ENCODE measurements around the gene DDI2.
A peak's percentile ranks its signal among the peaks of the same experiment; 100 is the strongest.

Gene DDI2

DNA sequence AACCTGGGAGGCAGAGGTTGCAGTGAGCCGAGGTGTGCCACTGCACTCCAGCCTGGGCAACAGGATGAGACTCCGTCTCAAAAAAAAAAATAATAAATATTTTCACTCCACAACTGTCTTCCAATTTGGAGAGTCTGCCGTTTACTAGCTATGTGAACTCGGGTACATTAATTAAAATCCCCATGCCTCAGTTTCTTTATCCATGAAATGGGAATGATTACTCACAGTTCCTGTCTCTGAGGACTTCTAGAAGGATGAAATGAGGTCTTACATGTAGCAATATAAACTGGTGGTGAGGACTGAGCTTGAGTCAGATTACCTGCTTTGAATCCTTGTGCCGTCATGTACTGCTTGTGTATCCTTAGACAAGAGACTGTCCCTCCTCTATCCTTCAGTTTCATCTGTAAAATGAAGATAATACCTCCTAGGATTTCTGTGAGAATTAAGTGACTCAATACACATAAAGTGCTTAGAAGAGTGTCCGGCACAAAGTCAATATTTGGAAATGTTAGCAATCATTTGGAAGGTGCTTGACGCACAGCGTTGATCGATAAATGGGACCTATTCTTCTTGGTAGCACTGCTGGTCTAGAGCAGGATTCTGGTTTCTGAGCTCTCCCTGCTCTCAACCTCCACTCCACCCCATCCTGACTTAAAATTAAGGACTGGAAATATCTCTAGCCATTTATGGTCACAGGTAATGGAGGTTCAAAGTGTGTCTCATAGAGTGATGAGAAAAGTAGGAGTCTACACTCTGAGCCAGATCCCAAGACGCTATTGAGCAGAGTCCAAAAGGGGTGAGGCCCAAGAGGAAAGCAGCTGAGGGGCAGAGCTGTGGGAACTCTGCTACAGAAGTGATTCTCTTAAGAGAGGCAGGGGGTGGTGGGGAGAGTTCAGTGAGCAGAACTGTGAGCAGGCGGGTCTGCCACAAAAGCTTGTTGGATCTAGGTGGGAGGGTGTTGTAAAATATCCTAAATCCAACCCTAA is 11.6 kb upstream of the DDI2 start:
- DNase-seq: no peak

DNA sequence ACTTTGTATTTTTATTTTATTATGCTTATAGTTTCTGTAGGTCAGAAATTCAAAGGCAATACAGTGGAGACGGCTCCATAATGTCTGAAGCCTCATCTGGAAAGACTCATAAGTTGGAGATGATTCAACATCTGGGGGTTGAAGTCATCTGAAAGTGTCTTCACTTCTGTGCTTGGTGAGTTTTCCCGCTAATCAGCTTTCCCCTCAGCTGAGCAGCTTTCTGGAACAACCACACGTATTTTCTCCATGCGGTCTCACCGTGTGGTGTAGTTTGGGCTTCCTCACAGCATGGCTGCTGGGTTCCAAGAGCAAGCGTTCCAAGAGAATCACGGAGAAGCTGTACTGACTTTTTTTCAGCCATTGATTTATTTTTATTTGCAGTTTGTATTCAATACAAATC is 7.6 kb upstream of the DDI2 start:
- DNase-seq: no peak

DNA sequence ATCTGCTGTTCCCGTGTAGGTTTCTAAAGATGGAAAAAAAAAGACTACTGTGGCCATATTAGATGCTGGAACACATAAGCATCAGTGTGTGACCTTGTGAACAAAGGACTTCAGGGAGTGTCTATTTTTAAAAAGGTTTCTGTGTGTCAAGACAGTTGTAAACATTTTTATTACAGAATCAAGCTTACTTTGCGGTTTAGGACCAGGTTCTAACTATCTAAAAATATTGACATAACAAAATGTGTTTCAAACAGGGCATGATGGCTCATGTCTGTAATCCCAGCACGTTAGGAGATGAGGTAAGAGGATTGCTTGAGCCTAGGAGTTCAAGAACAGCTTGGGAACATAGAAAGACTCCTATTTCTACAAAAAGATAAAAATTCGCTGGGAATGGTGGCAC is 7.1 kb upstream of the DDI2 start:
- DNase-seq: peak; percentile 9

DNA sequence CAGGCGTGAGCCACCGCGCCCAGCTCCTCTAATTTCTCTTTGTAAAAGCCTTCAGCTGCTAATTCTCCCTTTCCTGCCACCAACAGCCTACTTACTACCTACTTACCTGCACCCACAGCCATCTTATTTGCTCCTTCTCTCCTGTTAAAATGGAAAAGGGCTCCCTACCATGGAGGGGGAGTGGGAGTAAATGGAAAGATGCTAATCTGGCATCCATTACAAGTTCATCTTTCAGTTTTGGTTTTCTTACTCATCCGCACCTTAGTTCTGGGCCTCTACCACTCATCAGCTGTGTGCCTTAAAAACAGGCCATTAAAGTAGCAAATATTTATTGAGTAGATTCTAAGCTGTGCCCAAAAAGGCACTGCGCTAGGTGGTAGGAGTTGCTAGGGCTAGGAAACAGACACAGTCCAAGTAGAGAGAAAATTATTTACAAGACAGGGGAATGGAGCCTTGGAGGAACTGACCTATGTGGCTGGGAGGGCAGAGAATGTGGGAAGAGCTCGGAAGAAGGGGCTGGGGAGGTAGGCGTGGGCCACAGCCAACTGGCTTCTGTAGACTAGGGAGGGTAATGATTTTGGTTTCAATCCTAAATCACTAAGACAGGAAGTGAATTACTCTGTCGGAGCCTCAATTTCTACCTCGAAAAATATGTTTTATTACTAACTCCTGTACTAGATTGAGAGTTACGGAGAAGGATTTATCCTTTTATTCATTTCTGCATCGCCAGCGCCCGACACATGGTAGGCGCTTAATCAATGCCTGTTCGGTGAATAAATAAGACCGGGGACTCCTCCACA is 685 bp upstream of the DDI2 start:
- DNase-seq: no peak

GRCh38 chr1:15618077-15618654 is 908 bp downstream of the DDI2 start:
- DNase-seq: no peak

- DNase-seq: no peak
Measured at GRCh38 chr1:15618655-15619525, 1.6 kb downstream of the DDI2 start.

GRCh38 chr1:15620155-15620545 is 2.9 kb downstream of the DDI2 start:
- no peak for DNase-seq

GRCh38 chr1:15620902-15621682 is 3.8 kb downstream of the DDI2 start:
- no peak for DNase-seq

- no peak for DNase-seq
Measured at GRCh38 chr1:15621975-15622374, 4.7 kb downstream of the DDI2 start.

GRCh38 chr1:15622712-15623373 is 5.6 kb downstream of the DDI2 start:
- DNase-seq: no peak

- no peak for DNase-seq
Measured at GRCh38 chr1:15623435-15623834, 6.2 kb downstream of the DDI2 start.

DNA sequence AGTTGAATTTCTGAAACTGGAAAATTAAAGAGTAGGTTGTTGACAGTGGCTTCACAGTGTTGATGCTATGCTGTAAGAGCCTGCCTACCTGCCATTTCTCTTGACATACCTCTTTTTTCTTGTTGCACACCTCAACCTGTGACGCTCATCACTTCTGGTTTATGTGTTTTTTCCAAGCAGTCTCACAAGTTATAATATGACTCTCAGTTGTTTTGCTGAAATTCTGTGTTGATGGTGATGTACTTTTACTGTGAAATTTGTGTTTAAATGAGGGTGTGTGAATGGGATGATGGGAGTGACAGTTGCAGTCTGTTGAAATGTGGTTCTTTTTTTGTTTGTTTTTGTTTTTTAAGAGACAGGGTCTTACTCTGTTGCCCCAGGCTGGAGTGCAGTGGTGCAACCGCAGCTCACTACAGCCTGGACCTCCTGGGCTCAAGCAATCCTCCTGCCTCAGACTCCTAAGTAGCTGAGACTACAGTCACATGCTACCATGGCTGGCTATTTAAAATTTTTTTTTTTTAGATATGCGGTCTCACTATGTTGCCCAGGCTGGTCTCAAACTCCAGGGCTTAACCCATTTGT is 7.0 kb downstream of the DDI2 start:
- DNase-seq: no peak

DNA sequence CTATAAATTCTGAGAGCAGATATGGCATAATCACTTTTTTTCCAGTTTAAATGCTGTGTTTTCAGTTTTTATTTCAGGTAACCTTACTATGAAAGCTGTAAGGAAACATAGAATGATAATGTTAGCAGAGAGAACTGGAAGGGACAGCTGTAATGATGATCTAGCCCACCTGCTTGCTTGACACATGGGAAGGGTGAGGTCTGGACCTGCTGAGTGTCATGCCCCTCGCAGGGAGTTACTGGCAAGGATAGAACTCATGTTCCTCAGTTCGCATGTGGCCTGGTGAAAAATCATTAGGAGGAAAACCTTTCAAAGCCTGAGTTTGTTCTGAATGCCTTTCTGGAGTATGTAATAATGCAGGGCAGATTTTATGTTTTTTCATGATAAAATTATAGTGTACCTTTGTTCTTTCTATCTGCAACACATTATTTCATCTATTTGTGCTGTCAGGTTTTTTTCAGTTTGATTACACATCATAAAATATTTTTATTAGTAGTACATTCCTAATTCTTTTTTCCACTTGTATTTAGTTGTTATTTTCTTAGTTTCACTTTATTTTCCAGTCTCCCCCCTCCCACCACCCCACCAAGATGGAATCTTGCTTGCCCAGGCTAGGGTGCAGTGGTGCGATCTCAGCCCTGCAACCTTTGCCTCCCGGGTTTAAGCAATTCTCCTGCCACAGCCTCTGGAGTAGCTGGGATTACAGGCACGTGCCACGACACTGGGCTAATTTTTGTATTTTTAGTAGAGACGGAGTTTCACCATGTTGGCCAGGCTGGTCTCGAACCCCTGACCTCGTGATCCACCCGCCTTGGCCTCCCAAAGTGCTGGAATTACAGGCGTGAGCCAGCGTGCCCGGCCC is 8.0 kb downstream of the DDI2 start:
- no peak for DNase-seq

GRCh38 chr1:15626269-15626950 is 9.2 kb downstream of the DDI2 start:
- no peak for DNase-seq

- DNase-seq: no peak
Measured at GRCh38 chr1:15627343-15627988, 10.2 kb downstream of the DDI2 start.

DNA sequence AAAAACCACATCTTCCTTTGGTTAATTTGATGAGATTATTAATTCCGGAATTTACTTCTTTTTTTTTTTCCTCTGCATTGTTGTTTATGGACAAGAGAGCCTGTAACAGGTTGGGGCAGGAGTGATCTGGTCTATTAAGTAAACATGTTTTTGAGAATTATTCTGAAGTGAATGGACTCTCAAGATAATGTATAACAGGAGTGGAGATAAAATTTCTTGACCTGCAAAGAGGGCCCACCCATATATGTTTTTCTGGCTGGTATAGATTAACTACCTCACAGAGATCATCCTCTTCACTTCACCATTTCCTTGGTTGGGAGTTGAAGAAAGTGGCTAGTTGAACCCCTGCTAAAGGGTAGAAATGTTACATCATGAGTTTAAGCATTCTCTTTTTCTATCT is 10.7 kb downstream of the DDI2 start:
- DNase-seq: no peak

- no peak for DNase-seq
Measured at GRCh38 chr1:15633756-15634420, 16.6 kb downstream of the DDI2 start.

- no peak for DNase-seq
Measured at GRCh38 chr1:15636436-15636835, 19.2 kb downstream of the DDI2 start.
